Measurements from ENCODE around the gene PACRG.

PACRG gene

DNA sequence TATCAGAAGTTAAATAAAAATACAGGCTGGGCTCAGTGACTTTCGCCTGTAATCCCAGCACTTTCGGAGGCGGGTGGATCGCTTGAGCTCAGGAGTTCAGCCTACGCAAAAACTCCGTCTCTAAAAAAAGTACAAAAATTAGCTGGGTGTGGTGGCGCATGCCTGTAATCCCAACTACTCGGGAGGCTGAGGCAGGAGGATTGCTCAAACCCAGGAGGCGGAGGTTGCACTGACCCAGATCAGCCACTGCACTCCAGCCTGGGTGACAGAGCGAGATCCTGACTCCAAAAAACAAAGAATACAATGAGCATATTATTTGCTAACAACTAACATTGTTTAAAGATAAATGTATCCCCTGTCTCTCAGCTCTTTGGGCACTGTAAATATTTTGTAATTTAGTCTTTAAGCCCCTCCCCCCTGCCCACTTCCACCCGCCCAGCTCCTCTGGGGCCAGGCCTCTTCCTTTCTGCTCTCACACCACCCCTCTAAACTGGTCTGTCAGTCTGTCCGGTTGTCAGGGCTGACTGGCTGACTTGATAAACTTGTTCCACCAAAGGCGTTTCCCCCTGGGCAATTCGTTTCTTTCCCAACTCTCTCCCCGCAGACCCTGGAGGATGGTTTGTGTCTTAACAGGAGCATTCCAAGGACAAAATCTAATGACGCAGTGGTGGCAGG is 624.4 kb downstream of the PACRG start:
- DNase-seq (ENCODE audit: low read depth) = no peak

GRCh38 chr6:163352966-163353365 is 625.2 kb downstream of the PACRG start:
- no peak for DNase-seq (ENCODE audit: low read depth)

GRCh38 chr6:163354085-163354484 is 626.3 kb downstream of the PACRG start:
- no peak for DNase-seq (ENCODE audit: low read depth)

DNA sequence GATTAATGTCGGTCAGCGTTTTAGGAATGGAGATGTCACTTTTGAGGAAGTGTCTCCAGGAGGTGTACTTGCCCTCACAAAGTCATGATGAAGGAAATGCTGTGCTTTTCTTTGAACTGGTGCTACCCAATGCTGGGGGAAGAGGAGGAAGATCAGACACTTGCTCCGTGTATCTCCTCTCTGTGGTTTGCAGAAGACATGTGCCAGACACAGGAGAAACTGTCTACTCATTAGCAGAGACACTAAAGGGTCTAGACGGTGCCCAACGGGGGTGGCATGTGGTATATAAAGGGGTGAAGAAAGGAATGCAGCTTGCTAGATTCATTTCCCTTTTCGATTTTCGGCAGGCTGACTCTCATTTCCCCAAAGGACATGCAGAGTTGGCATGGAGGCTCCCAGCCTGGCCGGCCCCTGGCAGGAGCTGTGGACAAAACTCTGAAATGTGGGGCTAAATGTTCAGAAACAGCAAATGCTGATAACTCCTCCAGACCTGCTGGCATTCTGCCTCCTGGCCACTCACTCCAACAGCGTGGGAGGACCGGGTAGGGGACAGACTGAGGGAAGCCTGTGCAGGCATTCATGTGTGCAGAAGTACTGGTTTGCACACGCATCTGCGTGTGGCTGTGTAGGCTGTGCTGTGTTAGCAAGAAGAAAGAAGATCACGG is 627.1 kb downstream of the PACRG start:
- no peak for DNase-seq (ENCODE audit: low read depth)

- no peak for DNase-seq (ENCODE audit: low read depth)
These were observed 627.7 kb downstream of the PACRG start for GRCh38 chr6:163355426-163355991.

- no peak for DNase-seq (ENCODE audit: low read depth)
These were observed 628.5 kb downstream of the PACRG start for GRCh38 chr6:163356324-163356723.

- DNase-seq (ENCODE audit: low read depth) = no peak
These were observed 629.0 kb downstream of the PACRG start for GRCh38 chr6:163356743-163357142.

GRCh38 chr6:163364641-163365040 is 636.9 kb downstream of the PACRG start:
- DNase-seq (ENCODE audit: low read depth) = no peak
